HepG2 (cell line): ENCODE measurements around the gene SF3A2. TPM values are rescaled to one million over a fixed set of nuclear protein-coding genes. Genes with fewer than 3 reads are reported as not detected.

Source experiments
- ATAC-seq: fragments of 200-7000 bp; cut with Tn5 transposase; 3 replicates; pipeline ENCODE4 v1.9.1; 2020; ENCODE audit warnings: mild to moderate bottlenecking, moderate library complexity
- BruUV-seq: library from RNA; stranded (reverse); fragments of 400-500 nt; replicated peaks from 2 replicates; lab custom pipeline; 2021; lab: Mats Ljungman, UMichigan
- CTCF ChIA-PET: fragments of 300-600 bp; formaldehyde crosslinking; extraction: SDS; loops from one replicate; lab custom pipeline; 2021; ENCODE audit warnings: low total read pairs, inconsistent platforms, low intra/inter-chr PET ratio; lab: Yijun Ruan, JAX
- POLR2A ChIA-PET: fragments of 350-600 bp; sonication (Branson Sonifier 250); formaldehyde crosslinking; loops from one replicate; lab custom pipeline; 2020; ENCODE audit warnings: antibody characterized with exemption, inconsistent platforms; lab: Yijun Ruan, JAX
- DNase-seq: peaks from one replicate; pipeline ENCODE4 v3.0.0-alpha.2; 2015; ENCODE audit warnings: low spot score
- FAIRE-seq: peaks from 3 replicates; lab custom pipeline; 2011; peaks lifted over from hg19 to GRCh38; lab: Jason Lieb, UNC
- H2AFZ ChIP-seq: one replicate; pipeline ENCODE4 v1.6.1; 2011; ENCODE audit warnings: low read length, inconsistent platforms
- H3K27ac ChIP-seq: fragments of 300-600 bp; 3 replicates; pipeline ENCODE4 v1.8.0; 2011; ENCODE audit warnings: mixed run types, mild to moderate bottlenecking, mixed read lengths, low read length, inconsistent platforms; ENCODE audit not compliant: insufficient read depth; ENCODE audit errors: extremely low read length
- H3K27me3 ChIP-seq, 2 experiments: fragments of 200-600 bp in 1 of 2; 2 replicates in 1 of 2; 3 replicates in 1 of 2; pipeline versions ENCODE4 v1.6.0 to v1.8.0; 2011; ENCODE audit warnings: low read length in 2 of 2, mild to moderate bottlenecking in 2 of 2, moderate library complexity in 2 of 2, inconsistent platforms in 1 of 2; ENCODE audit not compliant: insufficient read depth in 2 of 2, control insufficient read depth in 1 of 2
- H3K36me3 ChIP-seq, 2 experiments: fragments of 200-600 bp in 1 of 2; replicated peaks in 1 of 2; 2 replicates in 1 of 2; 3 replicates in 1 of 2; pipeline versions ENCODE4 v1.5.1 to v1.8.0; 2011; ENCODE audit warnings: low read length in 2 of 2, inconsistent platforms in 1 of 2; ENCODE audit not compliant: insufficient read depth in 2 of 2, control insufficient read depth in 1 of 2
- H3K4me1 ChIP-seq: 2 replicates; pipeline ENCODE4 v1.5.1; 2012; ENCODE audit warnings: low read length, inconsistent platforms; ENCODE audit not compliant: insufficient read depth
- H3K4me2 ChIP-seq: 2 replicates; pipeline ENCODE4 v1.6.0; 2011; ENCODE audit warnings: low read depth, low read length, inconsistent platforms
- H3K4me3 ChIP-seq, 3 experiments: fragments of 200-600 bp in 1 of 3; sonication (generic), shearing (Covaris generic) in 1 of 3; replicated peaks in 1 of 3; 2 replicates each; pipeline ENCODE4 v1.5.1; 2011 to 2016; ENCODE audit warnings: low read length in 3 of 3, inconsistent platforms in 2 of 3, low read depth in 2 of 3, mild to moderate bottlenecking in 2 of 3, control low read depth in 1 of 3, mixed read lengths in 1 of 3; ENCODE audit not compliant: insufficient read depth in 1 of 3
- H3K79me2 ChIP-seq: one replicate; pipeline ENCODE4 v1.6.1; 2011; ENCODE audit warnings: low read length, inconsistent platforms; ENCODE audit not compliant: insufficient read depth
- H3K9ac ChIP-seq: 2 replicates; pipeline ENCODE4 v1.6.0; 2011; ENCODE audit warnings: mild to moderate bottlenecking, low read depth, low read length, inconsistent platforms; ENCODE audit not compliant: insufficient read depth
- H3K9me3 ChIP-seq: 2 replicates; pipeline ENCODE4 v1.5.1; 2012; ENCODE audit warnings: mild to moderate bottlenecking, low read length
- H4K20me1 ChIP-seq: 2 replicates; pipeline ENCODE4 v1.6.0; 2011; ENCODE audit warnings: inconsistent platforms, mild to moderate bottlenecking, low read length, moderate library complexity; ENCODE audit not compliant: insufficient read depth
- ATF7-NPFF ChIP-seq: sonication (generic); formaldehyde crosslinking; IDR thresholded peaks from 2 replicates; pipeline ENCODE4 v1.8.1; 2023; ENCODE audit warnings: mild to moderate bottlenecking, low read depth, missing genetic modification reagents, moderate library complexity
- ERF ChIP-seq: IDR thresholded peaks from 2 replicates; pipeline ENCODE4 v1.6.1; 2018; ENCODE audit warnings: missing biosample characterization, missing genetic modification reagents
- FOXK1 ChIP-seq: sonication (generic); formaldehyde crosslinking; IDR thresholded peaks from 2 replicates; pipeline ENCODE4 v1.4.0; 2020; ENCODE audit warnings: low read depth, missing genetic modification reagents, borderline replicate concordance
- GMEB2 ChIP-seq: IDR thresholded peaks from 2 replicates; pipeline ENCODE4 v1.6.1; 2016; ENCODE audit warnings: missing biosample characterization, missing genetic modification reagents, low read depth
- JUN ChIP-seq: sonication (generic); formaldehyde crosslinking; IDR thresholded peaks from 2 replicates; pipeline ENCODE4 v1.4.0; 2020; ENCODE audit warnings: mild to moderate bottlenecking, missing genetic modification reagents
- PREB ChIP-seq: sonication (generic); formaldehyde crosslinking; IDR thresholded peaks from 2 replicates; pipeline ENCODE4 v1.4.0; 2020; ENCODE audit warnings: missing genetic modification reagents
- RCOR2 ChIP-seq: IDR thresholded peaks from 2 replicates; pipeline ENCODE4 v1.6.1; 2016; ENCODE audit warnings: missing biosample characterization, missing genetic modification reagents
- ZFY ChIP-seq: sonication (generic); formaldehyde crosslinking; IDR thresholded peaks from 2 replicates; pipeline ENCODE4 v1.4.0; 2020; ENCODE audit warnings: missing genetic modification reagents
- ZNF343 ChIP-seq: sonication (generic); formaldehyde crosslinking; IDR thresholded peaks from 2 replicates; pipeline ENCODE4 v1.4.0; 2020; ENCODE audit warnings: mild to moderate bottlenecking, missing genetic modification reagents
- ZNF546 ChIP-seq: sonication (generic); formaldehyde crosslinking; conservative IDR thresholded peaks from 2 replicates; pipeline ENCODE4 v1.8.1; 2023; ENCODE audit warnings: mild to moderate bottlenecking, missing genetic modification reagents
- ZNF713 ChIP-seq: sonication (generic); formaldehyde crosslinking; IDR thresholded peaks from 2 replicates; pipeline ENCODE4 v1.4.0; 2020; ENCODE audit warnings: mild to moderate bottlenecking, missing genetic modification reagents
- ZNF781 ChIP-seq: sonication (generic); formaldehyde crosslinking; IDR thresholded peaks from 2 replicates; pipeline ENCODE4 v1.5.1; 2020; ENCODE audit warnings: borderline replicate concordance, mild to moderate bottlenecking, missing genetic modification reagents; ENCODE audit errors: not compliant biosample characterization
- ZNF790 ChIP-seq: sonication (generic); formaldehyde crosslinking; IDR thresholded peaks from 2 replicates; pipeline ENCODE4 v1.8.0; 2022; ENCODE audit warnings: missing genetic modification reagents, mild to moderate bottlenecking, borderline replicate concordance
- ZSCAN21 ChIP-seq: sonication (generic); formaldehyde crosslinking; IDR thresholded peaks from 2 replicates; pipeline ENCODE4 v1.8.0; 2022; ENCODE audit warnings: mild to moderate bottlenecking, missing genetic modification reagents, moderate library complexity, borderline replicate concordance
- WGBS: methylation state at CpG from one replicate; pipeline ENCODE4 v1.1.6; 2017; ENCODE audit warnings: low lambda C conversion rate; 5-methylcytosine and 5-hydroxymethylcytosine counted together
- in situ Hi-C: cut with HindIII; loops from 2 replicates; pipeline ENCODE4 v1.10.0; 2017; ENCODE audit warnings: low pct_unique_long_range_greater_than_20kb; ENCODE audit not compliant: extremely low pct_ligation_motif_present
- intact Hi-C: fragments of 100-400 bp; cut with micrococcal nuclease; formaldehyde crosslinking; loops from one replicate; pipeline ENCODE4 v1.10.0; 2022; ENCODE audit not compliant: unreplicated experiment
- polyA plus RNA-seq, 8 experiments: library from polyadenylated mRNA; depleted of rRNA in 3 of 8; stranded (reverse) in 7 of 8; unstranded in 1 of 8; fragments of >200 nt; fragmentation: Illumina TruSeq in 4 of 8; extraction: Trizol in 4 of 8; gene quantifications; 2 replicates each; pipeline versions ENCODE4 v1.2.1 to v1.2.3, GENCODE V29; 2011 to 2016; ENCODE audit warnings: low read depth in 4 of 8, missing spikeins in 1 of 8, mixed read lengths in 1 of 8; ENCODE audit not compliant: insufficient read depth in 1 of 8
- total RNA-seq, 5 experiments: library from RNA; depleted of rRNA; stranded (reverse); fragments of >200 nt; fragmentation: Illumina TruSeq; extraction: Trizol; gene quantifications; 2 replicates each; pipeline ENCODE4 v1.2.3, GENCODE V29; 2016; ENCODE audit warnings: low read depth in 1 of 5

The SF3A2 gene
- total and polyA plus RNA-seq, 2 of the 13 experiments (the other 11 are each of a cell fraction or from before 2014, with no cell fraction given) = 8.6 to 8.8 TPM

GRCh38 chr19:2291185-2291751, 54.6 kb downstream of the SF3A2 start (continued):
- TF ChIP-seq ZNF343 (CRISPR knock-in tag) (no peak), ATF7-NPFF (CRISPR knock-in tag) (peak; percentile 46; the same call in 1 of the 2 replicates), JUN (CRISPR knock-in tag) (no peak), ZSCAN21 (peak; percentile 49; the same call in 1 of the 2 replicates), ZFY (CRISPR knock-in tag) (peak; percentile 67), FOXK1 (CRISPR knock-in tag) (no peak)

- FAIRE-seq = no peak
Measured at GRCh38 chr19:2294687-2295335, 58.2 kb downstream of the SF3A2 start.

More at GRCh38 chr19:2294687-2295335, 58.2 kb downstream of the SF3A2 start:
- Histone ChIP-seq H4K20me1 (no peaks in the 10 kb centered on the region), H3K36me3 (no peaks in the 10 kb centered on the region), H3K9ac (no peak overlapping the region), H3K4me1 (peaks cover 19% of the 10 kb centered on the region), H3K27me3 (peaks cover 25 to 70% of the 10 kb centered on the region in 2 experiments), H2AFZ (no peak overlapping the region), H3K4me2 (no peak overlapping the region), H3K27ac (no peak overlapping the region), H3K79me2 (no peaks in the 10 kb centered on the region), H3K9me3 (no peaks in the 10 kb centered on the region), H3K4me3 (no peak overlapping the region)
- POLR2A ChIA-PET = interaction anchor here (0.5 to 0.7 kb wide), 2 partner anchors 99 to 359 kb away, joined by 3 read pairs; no protein-coding TSS in a partner anchor
- ATAC-seq = no peak
- DNase-seq = no peak
- no TSS peak for BruUV-seq
- in situ Hi-C loops = no loop called here
- intact Hi-C loops = no loop called here
- WGBS = 57% methylated on average over 25 of the region's 26 CpGs
- no peak for TF ChIP-seq RCOR2 (CRISPR knock-in tag)
- TF ChIP-seq ERF (CRISPR knock-in tag) = no peak
- TF ChIP-seq PREB = no peak
- TF ChIP-seq ZNF546 (CRISPR knock-in tag) = no peak
- no peak for TF ChIP-seq ZNF781 (CRISPR knock-in tag)
- TF ChIP-seq GMEB2 = no peak
- TF ChIP-seq ZNF713 (CRISPR knock-in tag) = no peak
- no peak for TF ChIP-seq ZNF790 (CRISPR knock-in tag)
- CTCF ChIA-PET = no interaction called here
